CD8-positive, alpha-beta memory T cell (primary cell): ENCODE measurements around the gene LIG3. TPM values are rescaled to one million over a fixed set of nuclear protein-coding genes. Genes with fewer than 3 reads are reported as not detected.
"Not testable (repeated sequence)": the region's sequence is repeated elsewhere in the genome, so short reads cannot be mapped to it uniquely, and the experiment has no call there.

Source experiments
- CTCF ChIA-PET: fragments of 350-600 bp; sonication (Branson Sonifier 250); formaldehyde crosslinking; loops from one replicate; lab custom pipeline; 2021; ENCODE audit warnings: antibody characterized with exemption; lab: Charles Lee
- POLR2A ChIA-PET: fragments of 350-600 bp; sonication (Branson Sonifier 250); formaldehyde crosslinking; loops from one replicate; lab custom pipeline; 2021; ENCODE audit warnings: antibody characterized with exemption; lab: Charles Lee
- DNase-seq, 5 donors: peaks; one replicate each; pipeline versions ENCODE4 v3.0.0 to v3.0.0-alpha.2; 2020 to 2022; ENCODE audit warnings: mixed read lengths in 1 of 5
- H3K27ac ChIP-seq: one replicate; pipeline ENCODE4 v1.7.0; 2013; ENCODE audit warnings: low read depth, mild to moderate bottlenecking, low read length, moderate library complexity
- H3K27me3 ChIP-seq: 2 replicates; pipeline ENCODE4 v1.7.0; 2013; ENCODE audit warnings: low read length, mild to moderate bottlenecking; ENCODE audit not compliant: insufficient read depth, poor library complexity, severe bottlenecking
- H3K36me3 ChIP-seq: 2 replicates; pipeline ENCODE4 v1.7.0; 2013; ENCODE audit warnings: mild to moderate bottlenecking, low read length, moderate library complexity; ENCODE audit not compliant: insufficient read depth
- H3K4me1 ChIP-seq: 2 replicates; pipeline ENCODE4 v1.7.0; 2013; ENCODE audit warnings: mild to moderate bottlenecking, low read length, moderate library complexity; ENCODE audit not compliant: insufficient read depth
- H3K4me3 ChIP-seq: 2 replicates; pipeline ENCODE4 v1.7.0; 2013; ENCODE audit warnings: mild to moderate bottlenecking, low read length
- H3K9me3 ChIP-seq: 2 replicates; pipeline ENCODE4 v1.7.0; 2013; ENCODE audit warnings: mild to moderate bottlenecking, low read length
- H3K27ac Mint-ChIP-seq, 8 donors: one replicate each; pipeline ENCODE4 v1.8.0; 2020 to 2021; ENCODE audit warnings: mixed read lengths in 8 of 8, mild to moderate bottlenecking in 6 of 8, inconsistent platforms in 3 of 8, moderate library complexity in 3 of 8
- H3K27me3 Mint-ChIP-seq, 2 donors: one replicate each; pipeline ENCODE4 v1.8.0; 2020 to 2021; ENCODE audit warnings: mixed read lengths in 2 of 2, mild to moderate bottlenecking in 1 of 2, moderate library complexity in 1 of 2
- H3K36me3 Mint-ChIP-seq, 3 donors: one replicate each; pipeline ENCODE4 v1.8.0; 2020 to 2021; ENCODE audit warnings: mixed read lengths in 3 of 3, inconsistent platforms in 1 of 3, mild to moderate bottlenecking in 1 of 3
- H3K4me1 Mint-ChIP-seq, 3 donors: one replicate each; pipeline ENCODE4 v1.8.0; 2020 to 2021; ENCODE audit warnings: mixed read lengths in 3 of 3, inconsistent platforms in 1 of 3, mild to moderate bottlenecking in 1 of 3
- H3K4me3 Mint-ChIP-seq, 7 donors: one replicate each; pipeline ENCODE4 v1.8.0; 2020 to 2021; ENCODE audit warnings: mixed read lengths in 7 of 7, mild to moderate bottlenecking in 6 of 7, moderate library complexity in 4 of 7, inconsistent platforms in 2 of 7
- H3K9me3 Mint-ChIP-seq, 5 donors: one replicate each; pipeline ENCODE4 v1.8.0; 2020 to 2022; ENCODE audit warnings: mixed read lengths in 5 of 5, mild to moderate bottlenecking in 3 of 5, moderate library complexity in 2 of 5, inconsistent platforms in 1 of 5
- polyA plus RNA-seq: library from polyadenylated mRNA; unstranded; fragments of 300-500 nt; fragmentation: Illumina TruSeq; gene quantifications from one replicate; pipeline ENCODE4 v1.2.3, GENCODE V29; 2021
- total RNA-seq, 2 experiments: library from RNA; stranded (reverse); gene quantifications; one replicate each; pipeline ENCODE4 v1.2.3, GENCODE V29; 2021

Gene LIG3
- total RNA-seq: 10 to 100 TPM; 48.7 to 50.9 TPM
- polyA plus RNA-seq: 14.7 TPM

DNA sequence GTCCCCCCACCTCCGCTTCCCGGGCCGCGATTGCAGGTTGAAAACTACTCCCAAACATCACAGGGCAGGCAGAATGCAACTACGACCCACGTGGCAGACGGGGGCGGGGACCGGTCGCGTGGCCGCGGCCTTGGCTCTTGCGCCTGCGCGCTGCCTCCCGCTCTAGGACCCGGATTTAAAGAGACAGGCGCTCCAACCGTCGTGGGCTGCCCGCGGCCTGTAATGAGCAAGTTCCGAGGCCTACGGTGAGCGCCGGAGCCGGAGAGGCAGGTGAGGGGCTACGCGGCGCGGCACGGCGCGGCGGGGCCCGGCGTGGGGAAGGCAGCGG, at the start of gene LIG3:
Gene LIG3 (plus strand): TSS at position 160 of the 328 bp plus-strand sequence. CDS start 2,494 bp downstream, outside the sequence.
- H3K27ac ChIP-seq: peak within 1 kb of the TSS; percentile 94
- no peaks in the 10 kb centered on the region for H3K36me3 ChIP-seq
- H3K27me3 ChIP-seq: no peaks in the 10 kb centered on the region
- H3K9me3 Mint-ChIP-seq: no peaks in the 10 kb centered on the region
- H3K4me3 ChIP-seq: peak within 1 kb of the TSS; percentile 76
- no peaks in the 10 kb centered on the region for H3K27me3 Mint-ChIP-seq
- H3K4me1 ChIP-seq: peaks cover 45% of the 10 kb centered on the region
- no peaks in the 10 kb centered on the region for H3K9me3 ChIP-seq
- peak; percentile 90 to 95 (median 92) for DNase-seq
- H3K4me3 Mint-ChIP-seq: peak within 1 kb of the TSS; percentile 94 to 99 (median 96)
- peak within 1 kb of the TSS; percentile 97 to 100 (median 98) for H3K27ac Mint-ChIP-seq
- H3K4me1 Mint-ChIP-seq: peaks cover 43 to 55% (median 50%) of the 10 kb centered on the region in 3 donors
- peaks cover 0 to 28% (median 5%) of the 10 kb centered on the region in 3 donors for H3K36me3 Mint-ChIP-seq
- ChIA-PET POLR2A (interaction anchor here (0.5 to 2.3 kb wide), 6 partner anchors 11 to 109 kb away, joined by 3 to 12 read pairs (median 4); partner anchors contain the start of genes CCT6B and ZNF830), CTCF (interaction anchor here (0.8 to 3.2 kb wide), 6 partner anchors 10 to 784 kb away, joined by 3 to 17 read pairs (median 6); partner anchors contain the start of genes RAD51D and RFFL)

DNA sequence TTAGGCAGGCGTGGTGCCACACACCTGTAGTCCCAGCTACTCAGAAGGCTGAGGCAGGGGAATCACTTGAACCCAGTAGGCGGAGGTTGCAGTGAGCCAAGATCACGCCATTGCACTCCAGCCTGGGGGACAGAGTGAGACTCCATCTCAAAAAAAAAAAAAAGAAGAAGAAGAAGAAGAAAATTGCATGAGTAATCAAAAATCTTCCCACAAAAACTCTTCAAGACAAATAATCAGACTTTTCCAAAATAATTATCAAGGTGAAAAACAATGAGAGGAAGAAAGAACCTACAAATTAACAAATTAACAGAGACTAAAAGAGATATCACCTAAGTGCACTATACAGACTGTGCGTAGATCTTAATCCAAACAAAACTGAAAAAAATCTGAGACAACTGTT, 29.5 kb upstream of the LIG3 start:
- H3K36me3 Mint-ChIP-seq, H3K27ac ChIP-seq, H3K4me3 Mint-ChIP-seq, CTCF ChIA-PET, H3K4me1 ChIP-seq, POLR2A ChIA-PET, H3K27ac Mint-ChIP-seq, DNase-seq, H3K4me3 ChIP-seq, H3K9me3 ChIP-seq, H3K4me1 Mint-ChIP-seq, H3K27me3 ChIP-seq, H3K9me3 Mint-ChIP-seq, H3K36me3 ChIP-seq, H3K27me3 Mint-ChIP-seq: not testable (repeated sequence)

GRCh38 chr17:34958438-34958837, 21.9 kb upstream of the LIG3 start:
- CTCF ChIA-PET: no interaction called here
- peaks cover 4 to 15% (median 9%) of the 10 kb centered on the region in 3 donors for H3K36me3 Mint-ChIP-seq
- Histone ChIP-seq H3K4me1 (peaks cover 23% of the 10 kb centered on the region), H3K27me3 (no peaks in the 10 kb centered on the region), H3K4me3 (no peak overlapping the region), H3K27ac (no peak overlapping the region), H3K9me3 (no peaks in the 10 kb centered on the region), H3K36me3 (no peaks in the 10 kb centered on the region)
- DNase-seq: no peak
- H3K4me1 Mint-ChIP-seq: peaks cover 23 to 32% (median 30%) of the 10 kb centered on the region in 3 donors
- peak overlapping the region in 1 of 7 donors; percentile 19 for H3K4me3 Mint-ChIP-seq
- H3K9me3 Mint-ChIP-seq: no peaks in the 10 kb centered on the region
- POLR2A ChIA-PET: no interaction called here
- peaks cover 8 to 10% of the 10 kb centered on the region in 2 donors for H3K27me3 Mint-ChIP-seq
- no peak overlapping the region for H3K27ac Mint-ChIP-seq

GRCh38 chr17:34961093-34961911, 19.0 kb upstream of the LIG3 start, which contains the start of the genes CCT6B and ZNF830:
TSS of gene CCT6B (minus strand) at chr17:34961460. CDS start at chr17:34961393, 67 bp downstream.
TSS of gene ZNF830 (plus strand) at chr17:34961540. CDS start at chr17:34961567, 27 bp downstream.
- Histone ChIP-seq H3K36me3 (peaks cover 7% of the 10 kb centered on the region), H3K27me3 (no peaks in the 10 kb centered on the region), H3K9me3 (no peaks in the 10 kb centered on the region), H3K4me1 (peaks cover 23% of the 10 kb centered on the region), H3K27ac (peak within 1 kb of the TSS; percentile 91), H3K4me3 (peak within 1 kb of the TSS; percentile 92)
- Mint-ChIP-seq H3K27ac (peak within 1 kb of the TSS; percentile 94 to 100 (median 100)), H3K9me3 (no peaks in the 10 kb centered on the region), H3K4me3 (peak within 1 kb of the TSS; percentile 96 to 100 (median 100)), H3K27me3 (peaks cover 6 to 8% of the 10 kb centered on the region in 2 donors), H3K36me3 (peaks cover 9 to 40% (median 14%) of the 10 kb centered on the region in 3 donors), H3K4me1 (peaks cover 27 to 41% (median 41%) of the 10 kb centered on the region in 3 donors)
- ChIA-PET CTCF (interaction anchor here (1.0 to 1.2 kb wide), 2 partner anchors 18 to 102 kb away, joined by 3 to 5 read pairs; partner anchors contain the start of gene RFFL), POLR2A (interaction anchor here (0.5 to 1.3 kb wide), 6 partner anchors 10 to 1584 kb away, joined by 3 to 12 read pairs (median 4); partner anchors contain the start of gene LIG3)
- peak; percentile 82 to 94 (median 90) for DNase-seq

GRCh38 chr17:34974179-34974578, 6.1 kb upstream of the LIG3 start:
- Mint-ChIP-seq H3K4me1 (peaks cover 2 to 3% (median 2%) of the 10 kb centered on the region in 3 donors), H3K27me3 (no peaks in the 10 kb centered on the region), H3K9me3 (no peaks in the 10 kb centered on the region), H3K36me3 (peaks cover 0 to 8% (median 5%) of the 10 kb centered on the region in 3 donors), H3K4me3 (no peak overlapping the region), H3K27ac (no peak overlapping the region)
- Histone ChIP-seq H3K4me1 (no peaks in the 10 kb centered on the region), H3K27ac (no peak overlapping the region), H3K36me3 (no peaks in the 10 kb centered on the region), H3K9me3 (no peaks in the 10 kb centered on the region), H3K27me3 (no peaks in the 10 kb centered on the region), H3K4me3 (no peak overlapping the region)
- CTCF ChIA-PET: interaction anchor here (0.9 to 1.8 kb wide), 4 partner anchors 23 to 116 kb away, joined by 3 to 5 read pairs (median 3); partner anchors contain the start of gene RFFL
- POLR2A ChIA-PET: interaction anchor here (0.5 kb wide), 1 partner anchor 556 kb away, joined by 10 read pairs; no protein-coding TSS in a partner anchor
- DNase-seq: no peak

GRCh38 chr17:34974794-34975785, 5.2 kb upstream of the LIG3 start:
- ChIA-PET POLR2A (no interaction called here), CTCF (interaction anchor here (0.9 to 1.8 kb wide), 4 partner anchors 22 to 115 kb away, joined by 3 to 5 read pairs (median 3); partner anchors contain the start of gene RFFL)
- Histone ChIP-seq H3K4me1 (peaks cover 7% of the 10 kb centered on the region), H3K4me3 (no peak overlapping the region), H3K27me3 (no peaks in the 10 kb centered on the region), H3K9me3 (no peaks in the 10 kb centered on the region), H3K27ac (no peak overlapping the region), H3K36me3 (no peaks in the 10 kb centered on the region)
- Mint-ChIP-seq H3K4me3 (no peak overlapping the region), H3K27ac (no peak overlapping the region), H3K9me3 (no peaks in the 10 kb centered on the region), H3K27me3 (no peaks in the 10 kb centered on the region), H3K36me3 (peaks cover 0 to 5% (median 4%) of the 10 kb centered on the region in 3 donors), H3K4me1 (peaks cover 11 to 12% (median 11%) of the 10 kb centered on the region in 3 donors)
- DNase-seq: no peak

GRCh38 chr17:34979153-34979552, 1.2 kb upstream of the LIG3 start:
- DNase-seq: no peak
- Mint-ChIP-seq H3K27me3 (no peaks in the 10 kb centered on the region), H3K4me1 (peaks cover 36 to 45% (median 43%) of the 10 kb centered on the region in 3 donors), H3K4me3 (peak overlapping the region in 6 of 7 donors; percentile 29 to 94 (median 38)), H3K9me3 (no peaks in the 10 kb centered on the region), H3K27ac (peak overlapping the region in 3 of 8 donors; percentile 65 to 99 (median 99)), H3K36me3 (peaks cover 0 to 22% (median 3%) of the 10 kb centered on the region in 3 donors)
- POLR2A ChIA-PET: no interaction called here
- H3K4me3 ChIP-seq: no peak overlapping the region
- no peaks in the 10 kb centered on the region for H3K27me3 ChIP-seq
- H3K27ac ChIP-seq: no peak overlapping the region
- no peaks in the 10 kb centered on the region for H3K36me3 ChIP-seq
- H3K4me1 ChIP-seq: peaks cover 37% of the 10 kb centered on the region
- no peaks in the 10 kb centered on the region for H3K9me3 ChIP-seq
- CTCF ChIA-PET: interaction anchor here (0.7 to 1.4 kb wide), 2 partner anchors 18 to 84 kb away, joined by 3 to 4 read pairs; partner anchors contain the start of genes CCT6B, RFFL and ZNF830
